ENCODE data around the gene PTPRM. TPM values are rescaled to one million over a fixed set of nuclear protein-coding genes. Genes with fewer than 3 reads are reported as not detected.

The PTPRM gene
- total and polyA plus RNA-seq, 2 experiments from 2014 or later, result 1.6 to 5.3 TPM

GRCh38 chr18:8435376-8435775 lies 868.3 kb downstream of the PTPRM start:
- no peaks in the 10 kb centered on the region for H3K9me2 ChIP-seq (ENCODE audit: insufficient read depth)
- H3K4me2 ChIP-seq, result no peak overlapping the region
- H3K9me3 Mint-ChIP-seq, result peaks cover 17% of the 10 kb centered on the region
- H3F3A ChIP-seq (replicated peaks; ENCODE audit: low read depth), result no peaks in the 10 kb centered on the region
- H3K4me3 ChIP-seq, result no peak overlapping the region
- no peak overlapping the region for H3K4me3 Mint-ChIP-seq
- H3K79me2 ChIP-seq (replicated peaks; ENCODE audit: insufficient read depth), result no peaks in the 10 kb centered on the region
- H3K27ac ChIP-seq (ENCODE audit: low read depth), result no peak overlapping the region
- H3K4me1 ChIP-seq (ENCODE audit: insufficient read depth), result no peaks in the 10 kb centered on the region
- no peaks in the 10 kb centered on the region for H3K27me3 ChIP-seq (ENCODE audit: insufficient read depth)
- no peaks in the 10 kb centered on the region for H3K36me3 ChIP-seq (ENCODE audit: insufficient read depth)
- TF ChIP-seq NANOG (IDR thresholded peaks at IDR 0.05; ENCODE audit: borderline replicate concordance), result no peak
- no peak for TF ChIP-seq ZNF462 (CRISPR knock-in tag; IDR thresholded peaks at IDR 0.05)
- TF ChIP-seq STAT1 (IDR thresholded peaks at IDR 0.05; ENCODE audit: unreplicated experiment), result no peak
- no peak for TF ChIP-seq ZNF114 (CRISPR knock-in tag; IDR thresholded peaks at IDR 0.05)
- TF ChIP-seq POLR2AphosphoS5 (IDR thresholded peaks at IDR 0.05; ENCODE audit: low read depth), result no peak
- no peak for TF ChIP-seq CREB1 (CRISPR knock-in tag; IDR thresholded peaks at IDR 0.05; ENCODE audit: low read depth)
- no peak for TF ChIP-seq CTCF (conservative IDR thresholded peaks at IDR 0.05; ENCODE audit: low read depth in 2 of 2)
- no peak for TF ChIP-seq JUNB (IDR thresholded peaks at IDR 0.05; ENCODE audit: unreplicated experiment)
- no peak for TF ChIP-seq EZH2 (IDR thresholded peaks at IDR 0.05; ENCODE audit: low read depth, unreplicated experiment)
- TF ChIP-seq EZH2phosphoT487 (IDR thresholded peaks at IDR 0.05; ENCODE audit: unreplicated experiment), result no peak
- TF ChIP-seq REST (IDR thresholded peaks at IDR 0.05; ENCODE audit: unreplicated experiment), result no peak
- no peak for TF ChIP-seq ETS1 (IDR thresholded peaks at IDR 0.05)
- no peak for TF ChIP-seq ZNF331 (CRISPR knock-in tag; IDR thresholded peaks at IDR 0.05; ENCODE audit: low read depth)
- H3K4me1 Mint-ChIP-seq, result no peaks in the 10 kb centered on the region; the same call in 2 of the 3 replicates
- peak; percentile 16 for DNase-seq (ENCODE audit: low spot score)
- no peaks in the 10 kb centered on the region for H4K20me1 ChIP-seq (replicated peaks; ENCODE audit: insufficient read depth)
- peak; percentile 54 for ATAC-seq
- peaks cover 1% of the 10 kb centered on the region for H3K27me3 Mint-ChIP-seq (ENCODE audit: insufficient read depth, low read depth, poor library complexity)
- peaks cover 4% of the 10 kb centered on the region; the same call in 2 of the 3 replicates for H3K36me3 Mint-ChIP-seq (ENCODE audit: low read depth)
- no peak overlapping the region for H2AFZ ChIP-seq
- H3K27ac Mint-ChIP-seq, result no peak overlapping the region
